ENCODE data around the gene DYRK1B. TPM values are rescaled to one million over a fixed set of nuclear protein-coding genes. Genes with fewer than 3 reads are reported as not detected.

Gene DYRK1B
- total and polyA plus RNA-seq, 2 donors (not counting 1 experiment from before 2014, with no cell fraction given) = 26.1 to 36.6 TPM

DNA sequence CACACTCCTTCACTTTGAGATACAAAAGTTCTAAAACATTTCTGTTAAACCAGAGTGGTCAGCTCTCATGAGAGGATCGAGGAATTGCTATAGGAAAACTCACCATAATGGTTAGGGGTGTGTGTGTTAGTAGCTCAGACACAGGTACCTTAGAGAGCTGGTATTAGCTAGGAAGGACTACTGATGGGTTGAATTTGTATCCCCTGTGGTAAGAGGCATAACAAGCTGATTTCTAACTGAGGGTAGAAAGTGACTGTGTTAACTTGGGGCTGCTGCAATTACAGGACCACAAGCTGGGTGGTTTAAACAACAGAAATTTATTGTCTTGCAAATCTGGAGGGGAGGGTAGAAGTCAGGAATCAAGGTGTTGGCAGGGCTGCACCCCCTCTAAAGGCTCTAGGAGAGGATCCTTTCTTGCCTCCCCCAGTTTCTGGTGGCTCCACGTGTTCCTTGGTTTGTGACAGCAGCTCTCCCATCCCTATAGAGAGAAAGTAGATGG lies 37.9 kb downstream of the DYRK1B start:
- Histone ChIP-seq H3K4me1 (ENCODE audit: control insufficient read depth in 2 of 2, insufficient read depth in 2 of 2, low read length in 2 of 2) (peaks cover 0 to 9% of the 10 kb centered on the region in 2 donors), H3K27ac (ENCODE audit: low read length in 2 of 2) (no peak overlapping the region), H3K4me2 (replicated peaks; ENCODE audit: low read depth, low read length, poor library complexity, severe bottlenecking) (no peak overlapping the region), H3K27me3 (replicated peaks in 1 of 4; ENCODE audit: control extremely low read depth in 1 of 4, control insufficient read depth in 3 of 4, insufficient read depth in 4 of 4, low read length in 3 of 4) (no peaks in the 10 kb centered on the region), H3K9me3 (ENCODE audit: control extremely low read depth in 1 of 3, control insufficient read depth in 2 of 3, insufficient read depth in 1 of 3, low read length in 2 of 3) (no peaks in the 10 kb centered on the region), H3K9ac (ENCODE audit: low read length) (no peak overlapping the region), H3K4me3 (ENCODE audit: control extremely low read depth in 1 of 5, extremely low read depth in 1 of 5, insufficient read depth in 1 of 5, low read depth in 2 of 5, low read length in 4 of 5) (no peak overlapping the region), H3K79me2 (ENCODE audit: control insufficient read depth, insufficient read depth, low read length) (no peaks in the 10 kb centered on the region), H4K20me1 (ENCODE audit: control insufficient read depth, insufficient read depth, low read length, poor library complexity, severe bottlenecking) (no peaks in the 10 kb centered on the region), H3K36me3 (replicated peaks in 1 of 2; ENCODE audit: control extremely low read depth in 1 of 2, control insufficient read depth in 1 of 2, extremely low read depth in 1 of 2, insufficient read depth in 2 of 2, low read length in 1 of 2) (no peaks in the 10 kb centered on the region), H2AFZ (ENCODE audit: insufficient read depth, low read depth, low read length, poor library complexity, severe bottlenecking) (no peak overlapping the region)
- ATAC-seq (ENCODE audit: low read depth) (no peak), DNase-seq (no peak)
- peaks cover 8% of the 10 kb centered on the region for H3K4me1 Mint-ChIP-seq
- no peaks in the 10 kb centered on the region for H3K27me3 Mint-ChIP-seq
- no peak for TF ChIP-seq EZH2 (IDR thresholded peaks at IDR 0.05; ENCODE audit: borderline replicate concordance, insufficient read depth, low read depth, low read length, poor library complexity, severe bottlenecking)
- no peak overlapping the region for H3K27ac Mint-ChIP-seq
- ChIA-PET POLR2A (no interaction called here), CTCF (interaction anchor here (0.5 to 7.1 kb wide), 5 partner anchors 11 to 1041 kb away, joined by 3 to 159 read pairs (median 3); partner anchors contain the start of genes FBL and PSMC4)
- WGBS (ENCODE audit: insufficient coverage) = 43% methylated on average over 1 of the region's 2 CpGs
- intact Hi-C loops (cut with micrococcal nuclease) = no loop called here
- H3K9me3 Mint-ChIP-seq (ENCODE audit: insufficient read depth) = no peaks in the 10 kb centered on the region
- no peak overlapping the region for H3K4me3 Mint-ChIP-seq

GRCh38 chr19:39795001-39795400 lies 39.0 kb downstream of the DYRK1B start:
- H3K36me3 ChIP-seq (replicated peaks in 1 of 2; ENCODE audit: control extremely low read depth in 1 of 2, control insufficient read depth in 1 of 2, extremely low read depth in 1 of 2, insufficient read depth in 2 of 2, low read length in 1 of 2) = no peaks in the 10 kb centered on the region
- H3K27me3 Mint-ChIP-seq = no peaks in the 10 kb centered on the region
- no peaks in the 10 kb centered on the region for H3K9me3 ChIP-seq (ENCODE audit: control extremely low read depth in 1 of 3, control insufficient read depth in 2 of 3, insufficient read depth in 1 of 3, low read length in 2 of 3)
- no peak overlapping the region for H3K4me2 ChIP-seq (replicated peaks; ENCODE audit: low read depth, low read length, poor library complexity, severe bottlenecking)
- no peak overlapping the region for H3K4me3 Mint-ChIP-seq
- H3K4me1 ChIP-seq (ENCODE audit: control insufficient read depth in 2 of 2, insufficient read depth in 2 of 2, low read length in 2 of 2) = peaks cover 0 to 9% of the 10 kb centered on the region in 2 donors
- DNase-seq = peak; percentile 43
- H2AFZ ChIP-seq (ENCODE audit: insufficient read depth, low read depth, low read length, poor library complexity, severe bottlenecking) = peak overlapping the region; percentile 28
- no peaks in the 10 kb centered on the region for H3K79me2 ChIP-seq (ENCODE audit: control insufficient read depth, insufficient read depth, low read length)
- ATAC-seq (ENCODE audit: low read depth) = no peak
- H3K27me3 ChIP-seq (replicated peaks in 1 of 4; ENCODE audit: control extremely low read depth in 1 of 4, control insufficient read depth in 3 of 4, insufficient read depth in 4 of 4, low read length in 3 of 4) = no peaks in the 10 kb centered on the region
- H3K27ac ChIP-seq (ENCODE audit: low read length in 2 of 2) = no peak overlapping the region
- 71% methylated on average over 1 of the region's 5 CpGs for WGBS (ENCODE audit: insufficient coverage)
- no peak overlapping the region for H3K9ac ChIP-seq (ENCODE audit: low read length)
- no peak overlapping the region for H3K27ac Mint-ChIP-seq
- H3K4me3 ChIP-seq (ENCODE audit: control extremely low read depth in 1 of 5, extremely low read depth in 1 of 5, insufficient read depth in 1 of 5, low read depth in 2 of 5, low read length in 4 of 5) = no peak overlapping the region
- ChIA-PET CTCF (interaction anchor here (0.7 to 7.1 kb wide), 4 partner anchors 17 to 1857 kb away, joined by 3 to 159 read pairs (median 28); partner anchors contain the start of genes FBL and PSMC4), POLR2A (interaction anchor here (0.7 kb wide), 1 partner anchor 69 kb away, joined by 6 read pairs; no protein-coding TSS in a partner anchor)
- intact Hi-C loops (cut with micrococcal nuclease) = no loop called here
- H3K4me1 Mint-ChIP-seq = peaks cover 8% of the 10 kb centered on the region
- TF ChIP-seq EZH2 (IDR thresholded peaks at IDR 0.05; ENCODE audit: borderline replicate concordance, insufficient read depth, low read depth, low read length, poor library complexity, severe bottlenecking) = no peak
- TF ChIP-seq, protein P1, sequence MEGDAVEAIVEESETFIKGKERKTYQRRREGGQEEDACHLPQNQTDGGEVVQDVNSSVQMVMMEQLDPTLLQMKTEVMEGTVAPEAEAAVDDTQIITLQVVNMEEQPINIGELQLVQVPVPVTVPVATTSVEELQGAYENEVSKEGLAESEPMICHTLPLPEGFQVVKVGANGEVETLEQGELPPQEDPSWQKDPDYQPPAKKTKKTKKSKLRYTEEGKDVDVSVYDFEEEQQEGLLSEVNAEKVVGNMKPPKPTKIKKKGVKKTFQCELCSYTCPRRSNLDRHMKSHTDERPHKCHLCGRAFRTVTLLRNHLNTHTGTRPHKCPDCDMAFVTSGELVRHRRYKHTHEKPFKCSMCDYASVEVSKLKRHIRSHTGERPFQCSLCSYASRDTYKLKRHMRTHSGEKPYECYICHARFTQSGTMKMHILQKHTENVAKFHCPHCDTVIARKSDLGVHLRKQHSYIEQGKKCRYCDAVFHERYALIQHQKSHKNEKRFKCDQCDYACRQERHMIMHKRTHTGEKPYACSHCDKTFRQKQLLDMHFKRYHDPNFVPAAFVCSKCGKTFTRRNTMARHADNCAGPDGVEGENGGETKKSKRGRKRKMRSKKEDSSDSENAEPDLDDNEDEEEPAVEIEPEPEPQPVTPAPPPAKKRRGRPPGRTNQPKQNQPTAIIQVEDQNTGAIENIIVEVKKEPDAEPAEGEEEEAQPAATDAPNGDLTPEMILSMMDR (IDR thresholded peaks at IDR 0.05) = no peak
- H3K9me3 Mint-ChIP-seq (ENCODE audit: insufficient read depth) = no peaks in the 10 kb centered on the region
- H4K20me1 ChIP-seq (ENCODE audit: control insufficient read depth, insufficient read depth, low read length, poor library complexity, severe bottlenecking) = no peaks in the 10 kb centered on the region
